GM21381 (cell line): ENCODE results near the gene SLC7A8.

Experiments used
- ATAC-seq: cut with Tn5 transposase; IDR thresholded peaks from one replicate; pipeline ENCODE4 v1.9.1; 2021; ENCODE audit warnings: mild to moderate bottlenecking, moderate library complexity; ENCODE audit not compliant: unreplicated experiment

SLC7A8 gene

DNA sequence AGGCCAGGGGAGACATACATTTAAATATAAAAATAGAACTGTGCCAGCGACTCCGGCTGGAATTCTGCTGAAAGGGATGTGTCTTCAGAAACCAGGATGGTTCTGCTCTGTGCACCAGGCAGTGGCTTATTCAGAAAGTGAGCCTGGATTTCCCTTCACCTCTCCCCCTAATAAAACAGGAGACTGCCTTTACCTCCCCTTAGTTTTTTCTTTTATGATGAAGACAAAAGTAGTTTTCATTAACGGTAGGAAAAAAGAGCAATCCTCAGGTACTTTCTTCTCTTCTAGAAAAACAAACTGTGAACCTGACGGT is 346 bp downstream of the SLC7A8 start:
- ATAC-seq, result no peak

DNA sequence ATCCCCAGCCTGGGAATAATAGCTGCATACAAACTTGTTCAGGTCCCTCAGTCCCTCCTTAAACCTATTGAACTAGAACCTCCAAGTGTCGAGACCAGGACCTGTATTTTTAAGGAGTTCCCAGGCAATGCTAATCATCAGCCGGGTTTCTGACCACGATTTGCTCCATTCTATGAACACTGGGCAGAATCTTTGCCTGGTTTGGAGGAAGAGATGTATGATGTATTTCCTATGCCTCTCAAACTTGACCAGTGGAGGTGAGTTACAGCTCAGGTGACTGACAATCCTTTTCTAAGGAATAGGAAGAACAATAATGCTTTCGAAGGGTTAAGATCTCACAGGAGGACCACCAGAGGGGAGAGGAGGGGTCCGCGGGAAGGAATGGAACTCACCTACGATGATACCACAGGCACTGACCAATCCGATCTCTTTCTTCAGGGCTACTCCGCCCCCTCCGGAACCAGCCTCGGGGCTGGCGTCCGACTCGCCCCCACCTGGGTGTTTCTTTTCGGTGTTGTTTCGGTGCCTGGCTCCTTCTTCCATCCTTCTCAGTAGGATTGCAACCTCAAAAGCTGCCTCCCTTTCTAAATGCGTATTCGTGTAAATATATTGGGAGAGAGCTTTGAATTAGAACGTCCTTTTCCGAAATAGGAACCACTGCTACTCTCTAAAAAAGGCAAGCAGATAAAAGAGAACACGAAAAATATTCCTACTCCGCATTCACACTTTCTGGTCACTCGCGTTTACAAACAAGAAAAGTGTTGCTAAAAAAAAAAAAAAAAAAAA is 895 bp downstream of the SLC7A8 start:
- no peak for ATAC-seq

DNA sequence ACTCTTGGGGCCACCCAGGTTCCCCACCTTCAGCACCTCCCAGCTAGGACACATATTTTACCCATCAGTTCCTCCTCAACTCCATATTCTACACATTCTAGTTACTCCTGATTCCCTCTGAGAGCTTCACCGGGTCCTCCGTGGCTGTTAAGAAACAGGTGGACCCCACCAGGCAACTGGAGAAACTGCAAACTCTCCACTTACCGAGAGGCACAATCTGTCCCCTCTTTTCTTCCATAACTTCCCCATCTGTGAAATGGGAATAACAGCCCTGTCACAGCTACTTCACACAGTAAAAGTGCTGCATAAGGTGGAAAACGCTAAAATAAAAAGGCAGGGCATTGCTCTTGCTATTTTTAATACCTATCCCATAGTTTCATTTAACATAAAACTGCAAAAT is 1.5 kb downstream of the SLC7A8 start:
- ATAC-seq, result no peak

DNA sequence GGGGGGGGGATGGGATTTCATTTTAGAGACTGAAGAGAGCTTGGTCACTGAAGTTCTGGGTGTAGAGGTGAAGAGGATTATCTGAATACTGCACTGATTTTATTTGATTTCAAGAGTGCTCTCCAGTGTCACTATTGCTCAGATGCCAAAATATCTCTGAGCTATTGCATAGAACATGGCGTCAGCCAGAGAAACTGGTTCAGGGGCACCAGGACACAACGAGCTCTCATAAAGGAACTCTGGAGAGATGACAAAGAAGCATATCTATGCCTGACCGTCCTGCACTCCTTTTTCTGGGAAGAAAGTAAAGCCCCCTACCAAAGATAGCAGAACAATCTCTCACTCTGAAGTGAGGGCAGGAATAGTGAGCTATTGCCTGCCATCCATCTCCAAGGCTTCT is 2.0 kb downstream of the SLC7A8 start:
- no peak for ATAC-seq

DNA sequence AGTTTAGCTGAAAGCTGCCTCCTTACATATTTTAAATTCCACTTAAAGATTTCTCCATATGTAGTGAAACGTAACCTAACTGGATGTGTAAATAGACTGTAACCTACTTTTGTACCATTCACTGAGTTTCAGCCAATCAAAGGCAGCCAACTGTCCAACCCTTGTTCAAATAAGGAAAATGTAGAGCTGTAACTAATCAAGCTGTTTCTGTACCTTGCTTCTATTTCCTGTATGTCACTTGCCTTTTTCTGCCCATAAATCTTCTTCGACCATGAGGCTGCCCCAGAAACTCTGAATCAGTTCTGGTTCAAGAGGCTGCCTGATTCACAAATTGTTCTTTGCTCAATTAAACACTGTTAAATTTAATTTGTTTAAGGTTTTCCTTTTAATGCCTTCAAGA is 6.3 kb downstream of the SLC7A8 start:
- no peak for ATAC-seq

DNA sequence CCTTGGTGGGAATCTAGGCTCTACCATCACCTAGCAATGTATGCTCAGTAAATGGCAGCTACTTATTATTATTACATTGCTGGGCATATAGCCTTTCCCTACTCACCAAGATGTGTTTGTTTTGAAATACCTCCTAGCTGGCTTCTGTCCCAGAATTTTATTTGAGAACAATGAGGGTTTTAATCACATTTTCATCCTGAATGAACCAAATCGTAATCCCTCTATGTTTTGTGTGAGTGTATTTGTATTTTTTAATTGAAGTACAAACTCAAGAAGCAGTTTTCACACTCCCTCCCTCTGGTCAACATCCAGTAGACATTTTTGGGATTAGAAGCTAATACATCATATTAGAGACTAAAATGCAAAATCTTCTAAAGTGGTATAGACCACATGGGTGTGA is 7.6 kb downstream of the SLC7A8 start:
- ATAC-seq, result no peak

DNA sequence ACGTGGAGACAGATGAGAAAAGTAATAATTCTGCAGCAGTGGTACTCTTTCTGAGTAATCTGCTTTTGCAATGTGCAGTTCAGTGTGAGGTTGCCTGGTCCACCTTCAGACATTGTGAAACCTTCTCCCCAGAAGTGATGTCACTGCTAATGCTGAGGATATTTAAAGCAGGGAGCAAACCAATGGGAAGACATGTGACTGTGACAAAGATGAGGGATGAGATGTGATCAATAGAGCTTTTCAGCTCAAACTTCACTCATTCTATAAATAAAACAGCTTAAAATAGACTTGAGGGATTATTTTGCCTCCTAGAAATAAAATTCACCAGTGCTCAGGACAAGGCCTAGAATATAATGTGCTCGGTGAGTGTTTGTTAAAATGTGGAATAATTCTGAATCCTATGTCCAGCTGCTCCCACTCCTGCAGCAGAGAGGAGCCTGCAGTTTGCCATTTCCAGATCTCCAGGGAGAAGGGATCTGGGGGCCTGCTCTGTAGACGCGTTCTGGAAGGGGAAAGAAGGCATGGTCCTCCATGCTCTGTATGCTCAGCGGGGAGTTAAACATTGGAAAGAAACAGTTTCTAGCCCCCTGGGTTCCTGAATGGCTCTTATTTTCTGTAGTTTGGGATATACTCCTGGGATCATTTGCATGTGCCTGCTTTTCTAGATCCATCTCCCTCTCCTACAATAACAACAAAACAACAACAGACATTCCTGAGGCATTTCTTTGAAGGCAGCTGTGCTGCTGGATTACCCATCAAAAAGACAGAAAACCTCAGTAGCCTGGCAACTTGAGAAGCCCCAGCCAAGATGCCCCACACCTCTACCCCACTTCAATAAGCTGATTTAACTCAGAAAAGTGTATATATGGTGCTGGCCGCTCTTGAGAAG is 8.9 kb downstream of the SLC7A8 start:
- ATAC-seq, result no peak

DNA sequence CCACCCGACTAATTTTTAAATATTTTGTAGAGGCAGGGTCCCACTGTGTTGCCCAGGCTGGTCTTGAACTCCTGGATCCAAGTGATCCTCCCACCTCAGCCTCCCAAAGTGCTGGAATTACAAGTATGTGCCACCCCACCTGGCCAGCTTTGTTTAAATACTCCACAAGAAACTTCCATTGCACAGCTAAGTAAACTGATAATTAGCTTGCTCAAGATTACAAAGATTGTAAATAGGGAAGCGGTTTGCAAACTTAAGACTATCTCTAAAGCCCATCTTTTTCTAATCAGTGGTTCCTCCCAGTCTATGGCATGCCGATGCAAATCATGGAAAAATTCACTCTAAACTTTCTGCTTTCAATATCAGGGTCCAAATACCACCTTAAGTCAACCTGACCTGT is 9.7 kb downstream of the SLC7A8 start:
- ATAC-seq, result no peak

DNA sequence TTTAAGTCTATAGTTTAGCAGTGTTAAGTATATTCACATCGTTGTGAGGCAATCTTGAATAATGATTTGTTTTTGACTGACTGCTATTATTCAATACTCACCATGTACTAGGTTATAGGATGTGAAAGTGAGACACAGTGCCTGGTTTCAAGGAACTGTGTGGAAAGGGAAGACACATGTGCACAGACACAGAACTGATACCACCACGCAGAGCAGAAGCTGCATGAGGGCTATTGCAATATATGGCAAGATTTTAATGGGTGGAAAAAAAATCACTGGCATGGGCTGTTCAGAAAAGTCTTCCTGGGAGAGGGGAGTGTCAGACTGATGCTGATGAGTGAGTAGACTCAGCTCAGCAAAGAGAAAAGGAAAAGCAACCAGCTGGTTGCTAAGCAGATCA is 10.4 kb downstream of the SLC7A8 start:
- ATAC-seq, result no peak

DNA sequence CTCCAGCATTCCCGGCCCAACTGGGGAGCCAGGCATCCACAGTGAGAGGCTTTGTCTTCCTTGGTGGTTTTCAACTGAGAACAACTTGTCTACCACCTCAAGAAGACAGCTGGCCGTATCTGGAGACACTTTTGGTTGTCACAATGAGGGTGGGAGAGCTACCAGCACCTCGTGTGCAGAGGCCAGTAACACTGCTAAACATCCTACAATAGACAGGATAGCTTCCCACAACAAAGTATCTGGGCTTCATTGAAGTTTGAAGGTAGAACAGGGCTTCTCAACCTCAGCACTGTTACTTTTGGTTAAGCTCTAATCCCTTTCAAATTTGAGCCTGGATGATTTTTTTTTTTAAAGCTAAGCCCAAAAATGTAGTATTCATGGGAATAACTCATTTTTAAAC is 10.9 kb downstream of the SLC7A8 start:
- no peak for ATAC-seq

DNA sequence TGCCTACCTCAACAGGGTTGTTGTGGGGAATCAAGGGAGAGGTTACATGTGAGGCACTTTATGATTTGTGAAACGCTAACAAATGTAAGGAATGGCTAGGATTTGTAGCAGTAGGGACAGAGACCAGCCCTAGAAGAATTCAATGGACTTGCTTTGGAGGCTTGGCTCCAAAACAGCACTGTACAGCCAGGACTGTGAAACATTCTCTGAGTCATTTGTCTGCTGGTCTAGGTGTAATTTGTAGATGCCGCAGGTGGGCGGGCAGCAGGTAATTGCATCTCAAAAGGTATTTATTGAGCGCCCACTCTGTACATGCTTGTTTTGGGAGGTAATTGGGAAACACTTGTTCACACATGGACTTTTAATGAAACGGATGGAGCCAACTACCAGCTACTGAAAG is 11.4 kb downstream of the SLC7A8 start:
- ATAC-seq, result no peak

DNA sequence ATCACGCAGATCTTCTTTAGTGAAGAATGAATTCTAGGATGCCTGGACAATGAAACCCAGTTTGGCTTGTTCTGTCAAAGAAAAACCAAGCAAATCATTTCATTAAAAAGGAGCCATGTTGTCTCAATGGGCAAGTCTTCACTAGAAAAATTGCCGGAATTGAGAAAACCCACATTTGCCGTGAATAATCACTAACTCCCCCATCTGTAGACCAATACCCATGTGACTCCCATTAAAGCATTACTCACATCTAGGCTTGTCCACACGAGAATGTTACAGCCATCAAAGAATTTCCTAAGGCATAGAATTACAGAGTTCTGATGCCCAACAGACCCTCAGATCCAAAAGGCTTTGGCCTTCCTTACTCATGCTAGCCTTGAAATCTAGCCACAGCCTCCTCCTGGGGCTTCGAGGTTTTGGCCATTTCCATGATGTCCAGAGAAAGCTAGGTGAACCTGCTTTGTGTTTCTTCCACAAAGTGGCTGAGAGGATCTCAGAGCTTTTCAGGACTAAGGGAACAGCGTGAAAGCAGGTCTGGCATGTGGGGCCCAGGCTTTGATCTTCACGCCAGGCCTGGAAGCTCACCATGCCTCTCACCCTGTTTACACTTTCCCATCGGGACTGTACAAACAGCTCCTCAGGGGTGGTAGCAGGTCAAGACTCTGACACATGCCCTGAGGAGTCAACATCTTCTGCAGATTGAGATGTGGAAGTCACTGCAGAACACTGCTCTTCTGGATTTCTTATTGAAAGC is 12.1 kb downstream of the SLC7A8 start:
- ATAC-seq, result no peak

DNA sequence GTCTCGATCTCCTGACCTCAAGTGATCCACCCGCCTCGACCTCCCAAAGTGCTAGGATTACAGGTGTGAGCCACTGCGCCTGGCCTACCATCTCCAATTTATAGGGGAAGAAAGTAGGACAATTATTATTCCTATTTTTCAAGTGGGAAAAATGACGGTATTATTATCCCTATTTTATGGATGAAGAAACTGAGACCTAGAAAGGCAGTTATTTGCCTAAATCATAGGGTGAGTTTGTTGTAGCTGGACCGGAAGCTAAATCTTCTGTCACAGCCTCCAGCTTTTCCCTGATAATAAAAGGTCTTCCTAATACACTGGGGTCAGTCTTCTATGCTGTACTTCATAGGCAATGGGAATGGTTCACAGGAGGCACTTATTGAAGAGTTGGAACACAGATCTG is 13.8 kb downstream of the SLC7A8 start:
- ATAC-seq, result no peak

DNA sequence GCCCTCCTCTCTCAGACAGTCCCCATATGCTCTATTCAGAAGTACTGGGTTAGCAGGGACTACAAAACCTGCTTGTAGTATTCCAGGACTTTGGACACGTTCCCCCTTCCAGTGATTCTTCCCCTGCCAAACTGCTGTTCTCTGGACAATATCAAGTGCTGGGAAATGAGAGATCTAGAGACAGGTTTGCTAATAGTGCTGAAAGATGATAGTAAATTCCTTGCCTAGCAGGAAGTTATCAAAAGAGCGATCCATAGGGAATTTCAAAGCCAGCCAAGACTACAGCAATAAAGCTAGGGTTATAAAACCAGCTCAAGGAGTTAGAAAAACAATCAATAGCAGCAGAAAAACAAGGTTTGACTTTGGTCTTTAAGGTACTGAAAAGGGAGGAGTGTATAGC is 15.2 kb downstream of the SLC7A8 start:
- no peak for ATAC-seq

DNA sequence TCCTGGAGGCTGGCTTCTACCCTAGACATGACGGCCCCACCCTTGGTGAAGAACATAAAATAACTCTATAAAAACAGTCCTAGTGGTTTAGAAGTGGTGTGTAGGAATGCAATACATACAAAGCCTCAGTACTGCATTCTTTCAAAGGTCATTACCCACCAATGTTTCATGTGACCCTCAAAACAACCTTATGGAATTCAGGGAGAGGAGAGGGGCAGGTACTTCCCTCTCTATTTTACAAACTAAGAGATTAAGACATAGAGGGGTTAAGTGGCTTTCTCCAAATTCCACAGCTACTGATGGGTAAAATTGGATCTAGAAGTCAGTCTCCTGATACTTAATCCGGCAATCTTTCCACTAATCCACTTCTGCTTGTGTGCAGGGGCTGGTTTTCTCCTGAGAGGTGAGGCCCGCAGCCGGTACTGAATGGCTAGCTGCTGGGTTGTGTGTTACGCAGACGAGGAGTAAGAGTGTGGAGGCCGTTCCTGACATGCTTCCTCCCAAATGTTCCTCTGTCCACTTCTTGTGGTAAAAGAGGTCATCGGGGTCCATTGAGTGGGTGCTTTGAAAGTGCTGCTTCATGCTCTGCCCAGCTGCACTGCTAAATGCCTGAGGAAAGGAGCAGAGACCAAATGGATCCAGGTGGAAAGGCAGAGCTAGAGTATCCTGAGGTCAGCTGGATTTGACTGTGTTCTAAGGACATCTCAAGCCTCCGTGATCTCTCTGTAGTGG is 16.2 kb downstream of the SLC7A8 start:
- no peak for ATAC-seq

DNA sequence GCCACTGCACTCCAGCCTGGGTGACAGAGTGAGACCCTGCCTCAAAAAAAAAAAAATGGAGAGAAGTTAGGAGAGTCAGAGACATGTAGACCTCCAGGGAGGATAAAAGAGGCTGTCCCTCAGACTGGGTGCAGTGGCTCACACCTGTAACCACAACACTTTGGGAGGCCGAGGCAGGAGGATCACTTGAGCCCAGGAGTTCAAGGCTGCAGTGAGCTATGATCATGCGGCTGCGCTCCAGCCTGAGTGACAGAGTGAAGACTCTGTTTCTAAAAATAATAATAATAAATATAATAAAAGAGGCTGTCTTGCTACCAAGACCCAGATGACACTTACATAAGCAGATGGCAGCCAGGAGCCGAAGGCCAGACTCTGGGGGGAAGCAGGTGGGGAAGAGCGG is 18.5 kb downstream of the SLC7A8 start:
- ATAC-seq, result no peak

DNA sequence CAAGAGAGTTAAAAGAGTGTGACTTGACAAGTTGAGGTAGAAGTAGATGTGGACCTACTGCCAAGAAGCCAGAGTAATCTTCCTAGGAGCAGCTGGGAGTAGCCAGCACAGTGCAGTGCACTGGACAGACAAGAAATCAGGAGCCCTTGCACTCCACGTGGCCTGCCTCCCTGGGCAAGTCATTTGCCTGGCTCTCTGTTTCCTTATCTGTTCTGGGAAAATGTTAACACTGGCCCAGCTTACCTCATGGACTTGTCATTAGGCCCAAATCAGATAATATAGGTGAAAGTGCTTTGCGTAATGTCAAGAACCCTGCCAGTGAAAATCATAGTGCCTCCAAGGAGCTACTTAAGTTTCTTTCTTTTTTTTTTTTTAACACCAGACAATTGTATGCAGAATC is 19.2 kb downstream of the SLC7A8 start:
- no peak for ATAC-seq

DNA sequence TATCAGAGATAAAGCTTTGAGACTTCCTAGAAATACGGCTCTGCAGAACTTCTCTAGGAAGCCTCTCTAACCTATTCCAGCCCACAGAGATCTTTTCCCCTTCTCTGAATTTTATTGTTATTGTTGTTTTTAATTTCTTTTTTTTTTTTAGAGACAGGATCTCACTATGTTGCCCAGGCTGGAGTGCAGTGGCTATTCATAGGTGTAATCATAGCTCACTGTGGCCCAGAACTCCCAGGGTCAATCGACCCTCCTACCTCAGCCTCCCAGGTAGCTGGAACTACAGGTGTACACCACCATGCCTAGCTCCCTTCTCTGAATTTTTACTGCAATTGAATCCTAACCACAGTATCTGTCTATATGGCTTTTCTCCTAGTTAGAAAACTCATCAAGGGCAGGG is 19.6 kb downstream of the SLC7A8 start:
- no peak for ATAC-seq

DNA sequence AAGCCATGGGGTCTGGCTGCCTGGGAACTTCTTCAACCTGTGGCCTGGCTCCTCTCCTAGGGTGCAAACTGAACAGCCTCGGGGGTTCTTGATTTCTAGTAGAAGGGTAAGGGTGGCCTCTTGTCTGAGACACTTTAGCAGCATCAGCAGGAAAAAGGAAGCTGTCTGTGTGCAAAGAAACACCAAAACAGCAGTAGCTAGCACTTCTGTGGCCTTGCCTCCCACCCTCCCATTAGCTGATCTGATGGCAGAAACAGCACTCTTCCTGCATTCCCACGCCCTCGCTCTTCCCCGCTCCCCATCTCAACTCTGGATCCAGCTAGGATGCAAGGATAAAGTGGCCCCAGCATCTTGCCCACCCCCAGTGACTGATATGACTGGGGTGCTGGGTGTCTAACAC is 20.7 kb downstream of the SLC7A8 start:
- no peak for ATAC-seq

DNA sequence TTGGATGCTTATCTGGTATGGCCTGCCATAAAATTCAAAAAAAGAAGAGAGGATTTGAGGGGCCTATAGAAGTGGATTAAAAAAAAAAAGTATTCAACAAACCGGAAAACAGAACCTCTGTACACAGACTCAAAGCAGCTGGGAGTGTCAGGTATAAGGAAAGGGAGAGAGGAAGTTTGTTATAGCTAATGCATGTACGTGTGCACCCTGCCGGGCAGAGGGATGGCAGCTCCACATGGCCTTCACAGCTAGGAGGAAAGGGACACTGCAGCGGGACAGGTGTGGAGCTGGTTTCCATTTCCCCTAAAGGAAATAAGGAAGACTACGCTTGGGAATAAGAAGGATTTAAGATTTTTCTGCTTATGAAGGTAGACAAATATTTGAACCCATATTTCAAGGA is 21.5 kb downstream of the SLC7A8 start:
- no peak for ATAC-seq

DNA sequence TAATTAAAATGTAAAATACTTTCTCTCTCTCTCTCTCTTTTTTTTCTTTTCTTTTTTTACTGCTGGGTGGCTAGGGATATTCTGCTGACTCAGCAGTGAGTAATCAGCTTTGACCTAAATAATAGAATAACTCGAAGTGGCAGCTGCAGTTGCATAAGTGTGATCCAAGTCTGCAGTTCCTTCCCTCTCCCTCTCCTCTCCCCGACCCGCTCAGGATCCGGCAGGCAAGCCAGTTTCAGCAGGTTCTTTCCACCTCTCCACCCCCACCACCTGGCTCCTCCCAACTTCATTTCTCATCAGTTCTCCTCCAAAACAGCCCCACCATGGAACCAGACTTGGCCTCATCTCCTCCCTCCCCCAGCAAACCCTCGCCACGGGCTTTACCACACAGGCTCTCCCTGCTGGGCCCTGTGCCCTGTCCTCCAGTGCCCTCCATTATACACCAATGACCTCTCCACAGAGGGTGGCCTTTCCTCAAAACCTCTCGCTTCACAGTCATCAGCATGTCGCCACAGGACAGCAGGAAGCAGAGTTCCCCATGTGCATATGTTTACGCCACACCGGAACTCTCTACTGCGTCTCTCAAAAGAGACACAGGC is 22.4 kb downstream of the SLC7A8 start:
- no peak for ATAC-seq
